ENCODE results near the gene RACGAP1.

DNA sequence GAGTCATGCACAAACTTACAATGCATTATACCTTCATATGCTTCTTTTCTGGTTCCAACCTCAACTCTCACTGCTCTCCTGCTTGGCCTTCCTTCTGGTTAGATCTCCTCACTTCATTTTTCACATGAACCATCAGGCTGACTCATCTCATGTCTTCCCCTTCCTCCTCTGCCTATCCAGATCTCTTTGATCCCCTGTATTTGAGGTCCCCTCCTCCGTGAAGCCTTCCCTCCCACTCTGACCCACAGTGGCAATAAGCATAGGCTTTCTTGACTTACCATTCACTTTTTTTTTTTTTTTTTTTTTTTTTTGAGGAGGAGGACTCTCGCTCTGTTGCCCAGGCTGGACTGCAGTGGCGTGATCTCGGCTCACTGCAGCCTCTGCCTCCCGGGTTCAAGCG, 17.4 kb upstream of the RACGAP1 start:
- TF ChIP-seq, protein P1, sequence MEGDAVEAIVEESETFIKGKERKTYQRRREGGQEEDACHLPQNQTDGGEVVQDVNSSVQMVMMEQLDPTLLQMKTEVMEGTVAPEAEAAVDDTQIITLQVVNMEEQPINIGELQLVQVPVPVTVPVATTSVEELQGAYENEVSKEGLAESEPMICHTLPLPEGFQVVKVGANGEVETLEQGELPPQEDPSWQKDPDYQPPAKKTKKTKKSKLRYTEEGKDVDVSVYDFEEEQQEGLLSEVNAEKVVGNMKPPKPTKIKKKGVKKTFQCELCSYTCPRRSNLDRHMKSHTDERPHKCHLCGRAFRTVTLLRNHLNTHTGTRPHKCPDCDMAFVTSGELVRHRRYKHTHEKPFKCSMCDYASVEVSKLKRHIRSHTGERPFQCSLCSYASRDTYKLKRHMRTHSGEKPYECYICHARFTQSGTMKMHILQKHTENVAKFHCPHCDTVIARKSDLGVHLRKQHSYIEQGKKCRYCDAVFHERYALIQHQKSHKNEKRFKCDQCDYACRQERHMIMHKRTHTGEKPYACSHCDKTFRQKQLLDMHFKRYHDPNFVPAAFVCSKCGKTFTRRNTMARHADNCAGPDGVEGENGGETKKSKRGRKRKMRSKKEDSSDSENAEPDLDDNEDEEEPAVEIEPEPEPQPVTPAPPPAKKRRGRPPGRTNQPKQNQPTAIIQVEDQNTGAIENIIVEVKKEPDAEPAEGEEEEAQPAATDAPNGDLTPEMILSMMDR (IDR thresholded peaks at IDR 0.05), result no peak
- TF ChIP-seq POLR2A (IDR thresholded peaks at IDR 0.05), result no peak
